8988T (cell line): ENCODE results near the gene NOLC1.
"Not testable (repeated sequence)": the region's sequence is repeated elsewhere in the genome, so short reads cannot be mapped to it uniquely, and the experiment has no call there.

ENCODE experiments used
- DNase-seq: peaks from one replicate; pipeline ENCODE4 v3.0.0; 2011

Gene NOLC1

DNA sequence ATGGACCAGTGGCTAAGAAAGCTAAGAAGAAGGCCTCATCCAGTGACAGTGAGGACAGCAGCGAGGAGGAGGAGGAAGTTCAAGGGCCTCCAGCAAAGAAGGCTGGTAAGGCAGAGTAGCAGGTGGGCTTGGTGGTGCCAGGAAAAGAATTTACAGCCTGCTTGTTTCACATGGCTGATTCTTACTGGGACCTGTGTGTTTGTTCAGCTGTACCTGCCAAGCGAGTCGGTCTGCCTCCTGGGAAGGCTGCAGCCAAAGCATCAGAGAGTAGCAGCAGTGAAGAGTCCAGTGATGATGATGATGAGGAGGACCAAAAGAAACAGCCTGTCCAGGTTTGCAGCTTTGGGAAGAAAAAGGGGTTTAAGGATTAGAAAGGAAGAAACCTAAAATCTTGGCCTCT, 5.0 kb downstream of the NOLC1 start:
- DNase-seq, result no peak

DNA sequence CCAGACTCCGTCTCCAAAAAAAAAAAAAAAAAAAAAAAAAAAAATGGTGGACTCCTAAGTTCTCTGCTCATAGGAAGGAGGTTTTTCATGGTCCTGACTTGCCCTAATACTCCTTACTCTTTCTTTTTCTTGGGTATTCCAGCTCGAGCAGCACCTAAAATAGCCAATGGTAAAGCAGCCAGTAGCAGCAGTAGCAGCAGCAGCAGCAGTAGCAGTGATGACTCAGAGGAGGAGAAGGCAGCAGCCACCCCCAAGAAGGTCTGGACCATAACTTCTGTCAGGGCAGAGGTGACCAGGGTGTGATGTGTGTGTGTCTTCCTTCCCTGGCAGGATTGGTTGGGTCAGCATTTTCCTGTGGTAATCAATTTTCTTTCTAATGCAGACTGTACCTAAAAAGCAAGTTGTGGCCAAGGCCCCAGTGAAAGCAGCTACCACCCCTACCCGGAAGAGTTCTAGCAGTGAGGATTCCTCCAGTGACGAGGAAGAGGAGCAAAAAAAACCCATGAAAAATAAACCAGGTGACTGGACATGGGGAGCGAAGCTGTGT, 6.9 kb downstream of the NOLC1 start:
- no peak for DNase-seq

DNA sequence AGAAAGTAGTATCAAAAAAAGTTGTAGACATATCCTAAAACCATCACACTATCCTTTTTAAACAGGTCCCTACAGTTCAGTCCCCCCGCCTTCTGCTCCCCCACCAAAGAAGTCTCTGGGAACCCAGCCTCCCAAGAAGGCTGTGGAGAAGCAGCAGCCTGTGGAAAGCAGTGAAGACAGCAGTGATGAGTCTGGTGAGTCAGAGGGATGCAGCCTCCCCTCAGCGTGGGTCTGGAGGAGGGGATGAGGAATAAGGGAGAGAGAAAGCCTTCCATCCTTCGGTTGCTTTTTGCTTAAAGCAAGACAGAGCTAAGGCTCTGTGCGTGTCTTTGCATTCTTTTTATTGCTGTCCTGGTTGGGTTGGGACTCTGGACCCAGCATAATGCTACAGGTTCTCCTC, 7.6 kb downstream of the NOLC1 start:
- DNase-seq, result no peak

DNA sequence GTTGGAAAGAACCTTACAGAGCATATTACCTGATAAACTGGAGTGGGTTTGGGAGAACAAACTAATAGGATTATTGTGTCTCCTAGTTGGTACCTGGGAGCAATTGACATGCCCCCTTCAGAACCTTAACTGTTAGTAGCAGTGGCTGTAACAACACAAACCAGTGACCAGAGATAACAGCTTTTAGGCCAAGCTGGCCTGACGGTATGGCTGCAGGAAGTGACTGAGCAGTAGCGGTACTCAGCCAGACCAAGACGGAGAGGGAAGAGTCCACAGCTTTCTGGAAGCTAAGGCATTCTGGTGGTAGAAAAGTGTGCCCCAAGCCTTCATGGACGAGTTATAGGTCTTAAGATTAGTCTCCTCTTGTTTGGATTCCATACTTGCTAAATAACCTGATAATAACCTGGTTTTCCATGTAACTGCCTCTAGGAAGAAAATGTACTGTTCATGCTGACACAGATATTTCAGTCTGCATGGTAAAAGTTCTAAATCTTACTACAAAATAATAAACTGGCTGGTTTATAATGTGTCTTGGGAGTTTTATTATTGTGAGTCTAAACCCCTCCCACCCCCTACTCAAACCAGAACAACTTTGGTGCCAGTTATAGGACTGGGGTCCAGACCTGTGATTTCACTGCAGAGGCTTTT, 11.3 kb downstream of the NOLC1 start:
- DNase-seq, result no peak

DNA sequence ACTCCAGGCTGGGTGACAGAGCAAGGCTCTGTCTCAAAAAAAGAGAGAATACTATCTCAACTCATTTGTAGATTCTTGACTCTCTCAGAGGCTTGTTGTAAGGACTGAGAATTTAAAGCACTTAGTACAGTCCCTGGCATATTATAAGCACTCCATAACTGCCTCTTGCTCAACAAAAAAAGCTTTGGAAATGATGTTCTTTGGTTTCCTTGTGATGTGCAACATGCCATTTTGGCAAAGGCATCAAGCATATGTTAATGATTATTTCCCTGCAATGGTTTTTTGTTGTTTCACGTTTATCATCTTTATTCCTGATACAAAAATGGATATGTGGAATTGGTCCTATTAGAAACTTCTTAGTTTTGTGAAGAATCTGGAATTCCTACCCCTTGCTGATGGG, 15.7 kb downstream of the NOLC1 start:
- no peak for DNase-seq

DNA sequence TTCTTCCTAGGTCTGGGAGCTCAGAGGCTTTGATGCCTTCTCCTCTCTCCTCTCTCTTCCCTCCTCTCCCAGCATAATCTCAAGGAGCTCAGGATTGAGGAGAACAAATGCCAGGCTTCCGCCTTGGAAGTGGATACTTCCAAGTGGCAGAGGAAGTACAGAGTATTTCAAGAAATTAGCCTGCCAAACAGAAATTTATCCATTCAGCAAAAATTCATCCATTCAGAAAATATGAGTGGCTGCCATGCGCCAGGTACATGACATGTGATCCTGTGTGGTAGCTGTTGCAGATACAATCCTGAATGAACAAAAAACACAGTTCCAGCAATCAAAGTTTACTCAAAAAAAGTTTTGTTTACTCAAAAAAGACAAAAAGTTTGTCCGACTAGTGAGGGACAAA, 18.4 kb downstream of the NOLC1 start:
- no peak for DNase-seq

DNA sequence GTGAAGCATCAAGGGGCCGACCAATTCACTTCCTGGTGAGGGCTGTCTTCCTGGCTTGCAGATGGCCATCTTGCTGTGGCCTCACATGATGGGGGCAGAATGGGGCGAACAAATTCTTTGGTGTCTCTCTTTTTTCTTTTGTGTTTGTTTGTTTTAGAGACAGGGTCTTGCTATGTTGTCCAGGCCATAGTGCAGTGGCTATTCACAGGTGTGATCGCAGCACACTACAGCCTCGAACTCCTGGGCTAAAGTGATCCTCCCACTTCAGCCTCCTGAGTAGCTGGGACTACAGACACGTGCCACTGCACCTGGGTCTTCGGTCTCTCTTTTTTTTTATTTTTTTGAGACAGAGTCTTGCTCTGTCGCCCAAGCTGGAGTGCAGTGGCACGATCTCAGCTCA, 20.1 kb downstream of the NOLC1 start:
- DNase-seq, result no peak

DNA sequence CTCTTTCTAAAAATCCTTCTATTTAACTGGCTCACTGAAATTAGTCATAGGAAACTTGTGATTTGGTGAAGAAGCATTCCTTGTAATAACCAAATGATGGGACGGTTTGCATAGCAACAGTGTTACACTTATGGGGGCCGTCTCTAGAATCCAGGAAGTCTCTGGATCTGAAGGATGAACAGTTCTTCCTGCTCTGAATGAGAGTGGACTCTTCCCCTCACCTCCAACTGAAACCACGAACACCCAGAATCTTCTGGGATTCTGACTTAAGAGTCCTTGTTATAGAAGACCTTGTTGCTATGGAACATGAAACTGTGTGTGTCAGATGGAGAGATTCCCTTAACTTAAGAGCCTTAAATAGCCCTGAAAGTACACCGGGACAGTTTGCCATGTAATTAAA, 23.2 kb downstream of the NOLC1 start:
- no peak for DNase-seq

DNA sequence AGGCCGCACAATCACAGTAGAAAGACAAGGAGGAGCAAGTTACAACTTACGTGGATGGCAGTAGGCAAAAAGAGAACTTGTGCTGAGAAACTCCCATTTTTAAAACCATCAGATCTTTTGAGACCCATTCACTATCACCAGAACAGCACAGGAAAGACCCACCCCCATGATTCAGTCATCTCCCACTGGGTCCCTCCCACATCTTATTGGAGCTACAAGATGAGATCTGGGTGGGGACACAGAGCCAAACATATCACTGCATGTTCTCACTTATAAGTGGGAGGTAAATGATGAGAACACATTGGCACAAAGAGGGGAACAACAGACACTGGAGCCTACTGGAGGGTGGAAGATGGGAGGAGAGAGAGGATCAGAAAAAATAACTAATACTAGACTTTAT, 32.4 kb downstream of the NOLC1 start:
- DNase-seq, result no peak

DNA sequence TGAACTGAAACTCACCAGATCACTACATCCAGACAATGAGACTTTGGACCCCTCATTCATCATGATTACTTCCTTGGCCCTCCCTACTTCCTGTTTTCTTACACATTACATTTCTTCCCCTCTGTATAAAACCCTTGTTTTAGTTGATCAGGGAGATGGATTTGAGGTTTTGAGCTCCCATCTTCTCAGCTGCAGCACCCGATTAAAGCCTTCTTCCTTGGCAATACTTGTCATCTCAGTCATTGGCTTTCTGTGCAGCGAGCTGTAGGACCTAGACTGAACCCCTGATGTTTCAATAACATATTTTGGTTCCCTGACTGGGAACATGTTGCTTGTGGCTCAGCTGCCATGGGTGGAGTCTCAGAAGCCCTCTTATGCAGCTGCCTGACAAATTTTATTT, 33.1 kb downstream of the NOLC1 start:
- no peak for DNase-seq

DNA sequence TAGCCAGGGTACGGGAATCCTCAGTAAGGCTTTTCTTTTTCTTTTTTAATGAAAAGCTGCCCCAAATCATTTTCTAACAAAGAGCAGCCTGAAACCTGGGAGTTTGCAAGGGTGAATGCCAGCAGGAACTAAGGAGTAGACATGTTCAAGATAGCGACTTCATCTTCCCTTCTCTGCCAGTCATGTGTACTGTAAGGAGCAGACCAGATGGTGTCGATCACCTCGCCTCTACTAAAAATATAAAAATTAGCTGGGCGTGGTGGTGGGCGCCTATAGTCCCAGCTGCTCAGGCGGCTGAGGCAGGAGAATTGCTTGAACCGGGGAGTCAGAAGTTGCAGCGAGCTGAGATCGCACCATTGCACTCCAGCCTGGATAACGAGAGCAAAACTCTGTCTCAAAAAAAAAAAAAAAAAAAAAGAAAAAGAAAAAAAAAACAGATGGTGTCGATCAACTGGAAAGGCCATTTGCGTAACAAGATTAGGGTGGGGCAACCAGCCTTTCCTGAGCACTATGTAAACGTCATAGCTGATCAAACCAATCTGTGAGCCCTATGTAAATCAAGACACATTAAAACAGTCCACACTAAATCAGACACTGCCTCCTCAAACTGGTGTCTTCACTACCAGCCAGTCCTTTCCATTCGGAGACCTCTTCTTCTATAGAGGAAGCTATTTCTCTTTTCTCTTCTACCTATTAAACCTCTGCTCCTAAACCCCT, 33.8 kb downstream of the NOLC1 start:
- DNase-seq, result no peak

DNA sequence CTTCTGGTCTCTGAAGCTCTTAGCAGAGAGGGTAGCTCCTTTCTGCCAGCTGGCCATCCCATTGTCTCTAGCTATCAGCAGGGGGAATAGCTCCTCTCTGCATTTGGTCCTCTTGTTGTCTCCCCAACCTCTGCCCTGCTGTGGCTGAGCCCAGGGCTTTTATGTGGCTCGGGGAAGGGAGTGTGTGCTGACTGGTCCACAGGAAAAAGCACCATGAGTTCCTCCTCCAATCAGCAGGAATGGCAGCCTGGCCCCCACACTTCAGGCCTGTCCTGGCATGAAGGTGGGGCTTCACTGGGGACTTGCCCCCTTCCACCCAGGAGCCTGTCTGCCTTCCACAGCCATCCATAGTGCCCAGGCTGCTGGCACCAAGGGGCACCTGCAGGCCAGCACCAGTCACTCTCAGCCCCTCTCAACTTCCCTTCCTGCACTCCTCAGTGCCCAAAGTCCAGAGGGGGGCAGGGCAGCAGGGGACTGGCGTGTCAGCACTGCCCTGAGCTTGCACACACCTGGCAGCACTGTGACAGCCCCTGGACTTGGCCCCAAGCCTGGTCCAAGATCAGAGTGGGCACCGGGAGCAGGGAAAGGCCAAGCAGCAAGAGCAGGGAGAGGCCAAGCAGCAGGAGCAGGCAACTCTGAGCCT, 36.2 kb downstream of the NOLC1 start:
- DNase-seq, result no peak

DNA sequence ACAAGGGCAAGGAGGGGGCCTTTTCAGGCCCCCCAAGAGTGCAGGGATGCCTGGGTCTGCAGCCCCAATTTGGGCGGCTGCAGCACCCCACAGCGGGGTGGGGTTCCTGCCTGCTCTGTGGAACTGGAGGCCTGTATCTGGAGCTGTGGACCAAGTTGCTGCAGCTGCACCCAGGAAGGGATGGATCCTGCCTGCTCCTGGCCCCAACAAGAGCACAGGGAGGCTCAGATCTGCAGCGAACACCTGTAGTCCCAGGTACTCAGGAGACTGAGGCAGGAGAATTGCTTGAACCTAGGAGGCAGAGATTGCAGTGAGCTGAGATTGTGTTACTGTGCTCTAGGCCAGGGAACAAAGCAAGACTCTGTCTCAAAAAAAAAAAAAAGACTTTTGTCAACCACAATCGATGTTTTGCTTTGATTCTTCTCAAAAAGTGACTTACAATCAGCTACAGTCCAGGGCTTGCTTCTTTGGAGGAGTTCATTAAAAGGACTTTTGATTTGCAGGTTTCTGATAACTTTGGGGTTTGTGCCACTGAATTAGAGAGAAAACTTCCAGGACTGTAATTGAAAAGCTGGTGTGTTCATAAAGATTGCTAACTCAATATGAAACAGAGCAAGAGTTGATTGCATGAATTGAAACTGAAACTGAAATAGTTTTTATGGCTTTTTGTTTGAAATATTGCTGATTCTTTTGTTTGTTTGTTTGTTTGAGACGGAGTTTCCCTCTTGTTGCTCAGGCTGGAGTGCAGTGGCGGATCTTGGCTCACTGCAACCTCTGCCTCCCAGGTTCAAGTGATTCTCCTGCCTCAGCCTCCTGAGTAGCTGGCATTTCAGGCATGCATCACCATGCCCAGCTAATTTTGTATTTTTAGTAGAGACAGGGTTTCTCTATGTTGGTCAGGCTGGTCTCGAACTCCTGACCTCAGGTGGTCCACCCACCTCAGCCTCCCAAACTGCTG, 37.0 kb downstream of the NOLC1 start:
- not testable (repeated sequence) for DNase-seq

DNA sequence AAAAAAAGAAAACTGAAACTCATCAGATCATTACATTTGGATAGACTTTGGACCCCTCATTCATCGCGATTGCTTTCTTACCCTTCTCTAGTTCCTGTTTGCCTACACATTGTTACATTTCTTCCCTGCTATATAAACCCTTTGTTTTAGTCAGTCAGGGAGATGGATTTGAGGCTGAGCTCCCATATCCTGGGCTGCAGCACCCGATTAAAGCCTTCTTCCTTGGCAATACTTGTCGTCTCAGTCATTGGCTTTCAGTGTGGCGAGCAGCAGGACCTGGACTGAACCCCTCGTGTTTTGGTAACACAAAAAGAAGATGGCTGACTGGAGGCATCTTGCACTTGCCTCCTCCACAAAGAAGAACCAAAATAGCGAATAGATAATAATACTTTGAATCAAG, 39.8 kb downstream of the NOLC1 start:
- DNase-seq, result no peak

DNA sequence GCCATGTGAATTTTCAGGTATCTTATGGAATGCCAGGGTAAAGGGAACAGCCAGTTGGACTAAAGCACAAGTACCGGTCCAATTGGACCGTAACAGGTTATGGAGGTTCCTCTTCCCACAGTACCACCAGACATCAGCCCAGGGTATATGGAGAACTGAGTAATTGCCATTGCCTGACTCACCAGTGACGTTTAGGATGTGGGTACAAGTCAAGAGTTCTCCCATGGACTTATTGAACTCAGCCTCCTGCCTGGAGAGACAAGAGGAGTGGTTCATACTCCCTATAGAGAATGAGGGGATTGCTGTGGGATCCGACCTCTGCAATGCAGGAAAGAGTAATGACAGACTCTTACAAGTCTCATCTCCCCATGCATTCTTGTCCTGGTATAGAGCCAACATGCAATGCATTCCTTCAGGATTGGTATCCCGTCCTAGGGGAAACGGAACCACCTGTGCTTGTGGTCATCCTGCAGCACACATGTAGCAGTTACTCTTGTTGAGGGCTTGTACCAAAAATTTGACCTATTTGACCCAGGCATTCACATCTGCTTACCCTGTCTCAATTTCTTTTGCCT, 43.2 kb downstream of the NOLC1 start:
- DNase-seq, result no peak

DNA sequence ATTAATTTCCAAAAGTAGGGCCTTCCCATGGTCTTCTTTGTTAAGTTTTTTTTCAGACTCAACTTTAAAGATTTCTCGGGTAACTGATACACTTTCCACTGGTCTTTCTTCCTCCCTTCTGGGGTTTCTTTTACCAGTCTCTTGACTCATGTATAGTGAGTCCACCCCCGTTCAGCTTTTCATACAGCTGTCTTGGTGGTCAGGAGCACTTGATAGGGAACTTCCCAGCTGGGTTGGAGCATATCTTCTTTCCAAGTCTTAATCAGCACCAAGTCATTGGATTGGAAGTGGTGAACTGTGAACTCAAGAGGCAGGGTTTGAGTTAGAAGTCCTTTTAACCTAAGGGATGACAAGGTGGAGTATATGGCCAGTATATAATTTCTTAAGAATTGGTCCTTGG, 44.7 kb downstream of the NOLC1 start:
- no peak for DNase-seq

DNA sequence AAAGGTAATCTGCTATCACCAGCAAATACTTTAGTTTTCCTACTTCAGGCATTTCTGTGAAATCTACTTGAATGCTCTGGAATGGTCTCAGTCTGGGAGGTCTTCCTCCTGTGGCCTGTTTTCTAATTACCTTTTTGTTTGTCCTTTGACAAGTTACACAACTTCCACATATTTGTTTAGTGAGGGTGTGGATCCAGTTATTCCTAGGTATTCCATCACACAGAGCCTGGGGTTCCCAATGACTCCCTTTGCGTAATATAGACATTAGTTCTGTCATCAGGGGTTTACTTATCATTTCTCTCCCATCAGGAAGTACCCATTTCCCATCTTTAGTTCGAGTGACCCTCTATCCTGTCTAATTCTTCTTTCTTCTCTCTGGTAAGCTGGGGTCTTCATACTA, 45.8 kb downstream of the NOLC1 start:
- DNase-seq, result no peak

DNA sequence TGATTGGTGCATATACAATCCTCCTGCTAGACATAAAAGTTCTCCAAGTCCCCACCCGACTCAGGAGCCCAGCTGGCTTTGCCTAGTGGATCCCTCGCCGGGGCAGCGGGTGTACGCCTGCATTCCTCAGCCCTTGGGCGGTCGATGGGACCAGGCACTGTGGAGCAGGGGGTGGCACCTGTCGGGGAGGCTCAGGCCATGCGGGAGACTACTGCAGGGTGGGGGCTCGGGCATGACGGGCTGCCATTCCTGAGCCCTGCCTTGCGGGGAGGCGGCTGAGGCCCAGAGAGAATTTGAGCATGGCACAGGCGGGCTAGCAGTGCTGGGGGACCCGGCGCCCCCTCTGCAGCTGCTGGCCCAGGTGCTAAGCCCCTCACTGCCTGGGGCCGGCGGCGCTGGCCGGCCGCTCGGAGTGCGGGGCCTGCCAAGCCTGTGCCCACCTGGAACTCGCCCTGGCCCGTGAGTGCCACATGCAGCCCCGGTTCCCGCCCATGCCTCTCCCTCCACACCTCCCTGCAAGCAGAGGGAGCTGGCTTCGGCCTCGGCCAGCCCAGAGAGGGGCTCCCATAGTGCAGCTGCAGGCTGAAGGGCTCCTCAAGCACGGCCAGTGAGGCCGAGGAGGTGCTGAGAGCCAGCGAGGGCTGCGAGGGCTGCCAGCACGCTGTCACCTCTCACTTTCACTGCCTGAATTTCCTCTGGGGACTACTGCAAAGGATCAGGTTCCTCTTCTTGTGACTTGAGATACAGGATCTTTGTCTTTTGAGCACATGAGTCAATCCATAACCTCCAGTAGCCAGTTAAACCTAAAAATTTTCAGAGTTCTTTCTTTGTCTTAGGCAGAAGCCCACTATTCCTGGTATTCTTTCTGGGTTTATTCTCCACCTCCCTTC, 48.8 kb downstream of the NOLC1 start:
- DNase-seq, result no peak

DNA sequence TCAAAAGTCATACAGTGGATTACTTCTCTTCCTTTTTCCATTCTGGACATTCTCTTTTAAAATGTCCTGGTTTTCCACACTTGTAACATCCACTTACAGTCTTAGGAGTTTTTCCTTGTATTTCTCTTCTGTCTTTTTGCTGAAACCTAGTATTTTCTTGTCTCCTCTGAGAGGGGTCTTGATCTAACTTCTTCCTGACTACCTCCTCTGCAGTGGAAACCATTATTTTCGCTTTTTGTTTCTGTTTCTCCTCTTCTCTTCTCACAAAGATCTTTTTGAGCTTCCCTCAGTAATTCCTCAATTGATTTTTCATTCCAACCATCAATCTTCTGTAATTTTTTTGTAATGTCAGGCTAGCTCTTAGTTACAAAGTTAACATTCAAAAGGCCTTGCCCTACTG, 50.2 kb downstream of the NOLC1 start:
- no peak for DNase-seq

DNA sequence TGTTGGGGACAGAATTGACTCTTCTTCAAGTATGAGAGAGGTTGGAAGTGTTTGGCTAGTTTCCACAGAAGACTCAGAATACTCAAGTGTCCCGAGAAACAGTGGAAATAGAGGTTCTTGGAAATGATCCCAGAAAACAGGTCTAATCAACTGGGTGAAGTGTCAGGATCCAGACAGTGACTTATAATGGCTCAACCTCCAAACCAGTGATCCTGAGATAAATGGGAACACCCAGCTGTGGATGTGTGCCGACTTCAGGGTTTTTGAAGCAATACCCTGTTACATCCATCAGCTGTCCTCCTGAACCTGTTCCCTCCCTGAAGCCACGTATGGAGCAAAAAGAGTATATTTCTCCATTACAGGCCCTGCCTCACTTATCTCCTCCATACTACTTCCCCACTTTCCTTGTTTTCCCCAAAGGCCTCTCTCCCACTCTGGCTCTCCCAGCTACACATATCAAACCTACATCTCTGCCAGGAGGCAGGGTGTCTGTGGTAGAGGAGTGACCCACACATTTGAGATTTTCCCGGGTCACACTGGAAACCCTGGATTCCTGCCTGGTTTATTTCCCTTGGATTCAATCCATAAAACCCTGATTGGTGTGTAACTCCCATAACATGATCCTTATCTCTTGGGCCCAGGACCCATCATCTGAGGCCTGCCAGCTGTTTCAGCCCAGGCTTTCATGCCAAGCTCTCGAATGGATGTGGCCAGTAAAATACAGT, 56.3 kb downstream of the NOLC1 start:
- DNase-seq, result no peak
